ENCODE data around the gene C17orf50. TPM values are rescaled to one million over a fixed set of nuclear protein-coding genes. Genes with fewer than 3 reads are reported as not detected.

C17orf50 gene
- total and polyA plus RNA-seq, 2 of the 13 experiments (the other 11 are each of a cell fraction or from before 2014, with no cell fraction given) = not detected

DNA sequence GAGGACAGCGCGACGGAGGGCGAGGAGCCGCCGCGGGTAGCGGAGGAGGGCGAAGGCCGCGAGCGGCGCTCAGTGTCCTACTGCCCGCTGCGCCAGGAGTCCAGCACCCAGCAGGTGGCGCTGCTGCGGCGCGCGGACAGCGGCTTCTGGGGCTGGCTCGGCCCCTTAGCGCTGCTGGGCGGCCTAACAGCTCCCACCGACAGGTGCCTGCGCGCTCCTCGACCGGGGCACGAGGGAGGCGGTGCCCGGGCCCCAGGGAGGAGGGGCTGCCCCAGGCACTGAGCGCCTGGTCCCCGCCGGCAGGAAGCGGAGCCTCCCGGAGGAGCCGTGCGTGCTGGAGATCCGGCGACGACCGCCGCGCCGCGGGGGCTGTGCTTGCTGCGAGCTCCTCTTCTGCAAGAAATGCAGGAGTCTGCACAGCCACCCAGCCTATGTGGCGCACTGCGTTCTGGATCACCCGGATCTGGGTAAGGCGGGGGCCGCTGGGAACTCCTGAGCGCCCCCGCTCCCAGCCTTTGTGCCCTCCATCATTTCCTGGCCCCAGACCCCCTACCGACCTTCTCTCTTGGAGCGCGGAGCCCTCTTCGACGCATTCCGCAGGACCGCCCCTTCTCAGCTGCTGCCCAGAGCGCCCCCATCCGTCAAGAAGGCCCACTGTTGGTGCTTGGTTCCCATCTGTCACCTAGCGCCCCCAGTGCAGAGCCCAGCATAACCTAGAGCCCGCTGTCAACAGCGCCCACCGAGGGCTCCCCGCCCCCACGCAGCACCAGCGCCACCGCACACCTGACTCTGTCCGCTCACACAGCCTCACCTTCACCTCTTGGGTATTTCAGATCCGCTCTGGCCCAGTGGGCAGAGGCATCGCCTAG is 3.7 kb downstream of the C17orf50 start (continued):
- TF ChIP-seq TCF7L2 (IDR thresholded peaks at IDR 0.05; ENCODE audit: low read depth, low read length) (no peak), ZNF746 (CRISPR knock-in tag; IDR thresholded peaks at IDR 0.05) (no peak), NFYB (CRISPR knock-in tag; IDR thresholded peaks at IDR 0.05) (no peak; the same call in 1 of the 2 replicates), MTF1 (CRISPR knock-in tag; IDR thresholded peaks at IDR 0.05) (no peak), ZIK1 (CRISPR knock-in tag; IDR thresholded peaks at IDR 0.05; ENCODE audit: borderline replicate concordance, low read depth) (peak; percentile 71; the same call in 1 of the 2 replicates), ZKSCAN5 (CRISPR knock-in tag; IDR thresholded peaks at IDR 0.05) (no peak), ZNF441 (CRISPR knock-in tag; IDR thresholded peaks at IDR 0.05; ENCODE audit: borderline replicate concordance) (peak; percentile 62), ATF3 (CRISPR knock-in tag; IDR thresholded peaks at IDR 0.05) (no peak), ZNF883 (CRISPR knock-in tag; IDR thresholded peaks at IDR 0.05; ENCODE audit: not compliant biosample characterization) (no peak), ZNF737 (CRISPR knock-in tag; IDR thresholded peaks at IDR 0.05; ENCODE audit: borderline replicate concordance) (no peak), BORCS8-MEF2B (CRISPR knock-in tag; IDR thresholded peaks at IDR 0.05) (peak; percentile 57; the same call in 1 of the 2 replicates), KDM3A (CRISPR knock-in tag; IDR thresholded peaks at IDR 0.05; ENCODE audit: low read depth) (no peak), ELF3 (CRISPR knock-in tag; IDR thresholded peaks at IDR 0.05) (no peak), TEAD3 (CRISPR knock-in tag; optimal IDR thresholded peaks at IDR 0.05; ENCODE audit: borderline replicate concordance) (peak; percentile 46), NFATC3 (CRISPR knock-in tag; IDR thresholded peaks at IDR 0.05) (no peak), ZNF605 (CRISPR knock-in tag; IDR thresholded peaks at IDR 0.05) (no peak; the same call in 1 of the 2 replicates), ZSCAN9 (CRISPR knock-in tag; IDR thresholded peaks at IDR 0.05; ENCODE audit: borderline replicate concordance) (no peak; the same call in 1 of the 2 replicates), HDAC2 (CRISPR knock-in tag; IDR thresholded peaks at IDR 0.05) (no peak; the same call in 1 of the 2 replicates), ZNF256 (CRISPR knock-in tag; conservative IDR thresholded peaks at IDR 0.05) (no peak), REPIN1 (CRISPR knock-in tag; IDR thresholded peaks at IDR 0.05; ENCODE audit: borderline replicate concordance, low read depth) (peak; percentile 73; the same call in 1 of the 2 replicates), PHF5A (CRISPR knock-in tag; IDR thresholded peaks at IDR 0.05; ENCODE audit: low read depth, unreplicated experiment) (no peak), SOX5 (CRISPR knock-in tag; IDR thresholded peaks at IDR 0.05; ENCODE audit: borderline replicate concordance) (no peak; the same call in 1 of the 2 replicates)
- TF ChIP-seq, protein P1, sequence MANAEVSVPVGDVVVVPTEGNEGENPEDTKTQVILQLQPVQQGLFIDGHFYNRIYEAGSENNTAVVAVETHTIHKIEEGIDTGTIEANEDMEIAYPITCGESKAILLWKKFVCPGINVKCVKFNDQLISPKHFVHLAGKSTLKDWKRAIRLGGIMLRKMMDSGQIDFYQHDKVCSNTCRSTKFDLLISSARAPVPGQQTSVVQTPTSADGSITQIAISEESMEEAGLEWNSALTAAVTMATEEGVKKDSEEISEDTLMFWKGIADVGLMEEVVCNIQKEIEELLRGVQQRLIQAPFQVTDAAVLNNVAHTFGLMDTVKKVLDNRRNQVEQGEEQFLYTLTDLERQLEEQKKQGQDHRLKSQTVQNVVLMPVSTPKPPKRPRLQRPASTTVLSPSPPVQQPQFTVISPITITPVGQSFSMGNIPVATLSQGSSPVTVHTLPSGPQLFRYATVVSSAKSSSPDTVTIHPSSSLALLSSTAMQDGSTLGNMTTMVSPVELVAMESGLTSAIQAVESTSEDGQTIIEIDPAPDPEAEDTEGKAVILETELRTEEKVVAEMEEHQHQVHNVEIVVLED (CRISPR knock-in tag; IDR thresholded peaks at IDR 0.05; ENCODE audit: borderline replicate concordance) = no peak; the same call in 1 of the 2 replicates
- TF ChIP-seq, protein P2, sequence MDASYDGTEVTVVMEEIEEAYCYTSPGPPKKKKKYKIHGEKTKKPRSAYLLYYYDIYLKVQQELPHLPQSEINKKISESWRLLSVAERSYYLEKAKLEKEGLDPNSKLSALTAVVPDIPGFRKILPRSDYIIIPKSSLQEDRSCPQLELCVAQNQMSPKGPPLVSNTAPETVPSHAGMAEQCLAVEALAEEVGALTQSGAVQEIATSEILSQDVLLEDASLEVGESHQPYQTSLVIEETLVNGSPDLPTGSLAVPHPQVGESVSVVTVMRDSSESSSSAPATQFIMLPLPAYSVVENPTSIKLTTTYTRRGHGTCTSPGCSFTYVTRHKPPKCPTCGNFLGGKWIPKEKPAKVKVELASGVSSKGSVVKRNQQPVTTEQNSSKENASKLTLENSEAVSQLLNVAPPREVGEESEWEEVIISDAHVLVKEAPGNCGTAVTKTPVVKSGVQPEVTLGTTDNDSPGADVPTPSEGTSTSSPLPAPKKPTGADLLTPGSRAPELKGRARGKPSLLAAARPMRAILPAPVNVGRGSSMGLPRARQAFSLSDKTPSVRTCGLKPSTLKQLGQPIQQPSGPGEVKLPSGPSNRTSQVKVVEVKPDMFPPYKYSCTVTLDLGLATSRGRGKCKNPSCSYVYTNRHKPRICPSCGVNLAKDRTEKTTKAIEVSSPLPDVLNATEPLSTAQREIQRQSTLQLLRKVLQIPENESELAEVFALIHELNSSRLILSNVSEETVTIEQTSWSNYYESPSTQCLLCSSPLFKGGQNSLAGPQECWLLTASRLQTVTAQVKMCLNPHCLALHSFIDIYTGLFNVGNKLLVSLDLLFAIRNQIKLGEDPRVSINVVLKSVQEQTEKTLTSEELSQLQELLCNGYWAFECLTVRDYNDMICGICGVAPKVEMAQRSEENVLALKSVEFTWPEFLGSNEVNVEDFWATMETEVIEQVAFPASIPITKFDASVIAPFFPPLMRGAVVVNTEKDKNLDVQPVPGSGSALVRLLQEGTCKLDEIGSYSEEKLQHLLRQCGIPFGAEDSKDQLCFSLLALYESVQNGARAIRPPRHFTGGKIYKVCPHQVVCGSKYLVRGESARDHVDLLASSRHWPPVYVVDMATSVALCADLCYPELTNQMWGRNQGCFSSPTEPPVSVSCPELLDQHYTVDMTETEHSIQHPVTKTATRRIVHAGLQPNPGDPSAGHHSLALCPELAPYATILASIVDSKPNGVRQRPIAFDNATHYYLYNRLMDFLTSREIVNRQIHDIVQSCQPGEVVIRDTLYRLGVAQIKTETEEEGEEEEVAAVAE (CRISPR knock-in tag; IDR thresholded peaks at IDR 0.05; ENCODE audit: borderline replicate concordance) = no peak
